RWPE1 (cell line): Measurements from ENCODE around the gene RSPH6A.

Source experiments
- CTCF ChIA-PET: fragments of 350-600 bp; sonication (Branson Sonifier 250); formaldehyde crosslinking; extraction: SDS; loops from one replicate; lab custom pipeline; 2021; lab: Yijun Ruan, JAX
- POLR2A ChIA-PET: fragments of 400-600 bp; formaldehyde crosslinking; extraction: SDS; loops from one replicate; lab custom pipeline; 2020; ENCODE audit warnings: antibody characterized with exemption; ENCODE audit not compliant: low non-redundant PET; lab: Yijun Ruan, JAX
- DNase-seq: peaks from one replicate; pipeline ENCODE4 v3.0.0; 2012; ENCODE audit warnings: low spot score
- H3K27ac ChIP-seq: fragments of 450-650 bp; 2 replicates; pipeline ENCODE4 v1.5.1; 2017
- TF ChIP-seq, protein P1 (sequence below): fragments of 450-650 bp; conservative IDR thresholded peaks from 2 replicates; pipeline ENCODE4 v1.5.1; 2017; ENCODE audit warnings: low read depth, mild to moderate bottlenecking

RSPH6A gene

DNA sequence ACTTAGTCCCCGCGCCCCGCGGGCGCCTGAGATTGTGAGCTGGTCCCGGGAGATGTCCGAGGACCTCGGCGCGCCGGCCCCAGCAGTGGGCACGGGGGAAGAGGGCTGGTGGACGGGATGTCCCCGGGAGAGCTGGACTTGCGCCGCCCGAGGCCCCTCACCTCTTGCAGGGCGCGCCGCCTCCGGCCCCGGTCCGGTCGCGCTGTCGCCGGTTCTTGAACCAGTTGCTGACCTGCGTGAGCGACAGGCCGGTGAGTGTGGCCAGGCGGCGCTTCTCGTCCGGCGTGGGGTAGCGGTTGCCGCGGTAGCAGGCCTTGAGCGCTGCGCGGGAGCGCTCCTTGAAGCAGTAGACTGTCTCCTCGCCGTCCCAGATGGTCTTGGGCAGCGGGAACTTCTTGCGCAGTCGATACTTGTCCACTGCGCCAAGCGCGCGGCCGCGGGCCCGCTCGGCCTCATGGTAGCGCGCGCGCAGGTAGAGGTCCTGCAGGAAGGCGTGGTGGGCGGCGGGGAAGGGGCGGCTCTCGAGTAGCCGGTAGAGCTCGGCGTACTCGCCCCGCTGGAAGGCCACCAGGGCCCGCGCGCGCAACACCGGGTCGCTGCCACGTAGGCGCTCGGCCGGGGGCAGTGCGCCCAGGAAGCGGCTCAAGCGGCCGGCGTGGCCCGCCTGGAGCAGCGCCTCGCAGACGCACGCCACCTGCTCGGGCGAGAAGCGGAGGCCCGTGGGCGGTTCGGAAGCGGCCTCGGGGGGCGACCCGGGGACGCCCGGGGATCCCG, 47.0 kb downstream of the RSPH6A start:
- peak overlapping the region; percentile 98 for H3K27ac ChIP-seq
- POLR2A ChIA-PET: interaction anchor here (0.6 to 1.8 kb wide), 9 partner anchors 31 to 1155 kb away, joined by 3 to 11 read pairs (median 4); partner anchors contain the start of genes IGSF23, QPCTL and SNRPD2
- TF ChIP-seq, protein P1, sequence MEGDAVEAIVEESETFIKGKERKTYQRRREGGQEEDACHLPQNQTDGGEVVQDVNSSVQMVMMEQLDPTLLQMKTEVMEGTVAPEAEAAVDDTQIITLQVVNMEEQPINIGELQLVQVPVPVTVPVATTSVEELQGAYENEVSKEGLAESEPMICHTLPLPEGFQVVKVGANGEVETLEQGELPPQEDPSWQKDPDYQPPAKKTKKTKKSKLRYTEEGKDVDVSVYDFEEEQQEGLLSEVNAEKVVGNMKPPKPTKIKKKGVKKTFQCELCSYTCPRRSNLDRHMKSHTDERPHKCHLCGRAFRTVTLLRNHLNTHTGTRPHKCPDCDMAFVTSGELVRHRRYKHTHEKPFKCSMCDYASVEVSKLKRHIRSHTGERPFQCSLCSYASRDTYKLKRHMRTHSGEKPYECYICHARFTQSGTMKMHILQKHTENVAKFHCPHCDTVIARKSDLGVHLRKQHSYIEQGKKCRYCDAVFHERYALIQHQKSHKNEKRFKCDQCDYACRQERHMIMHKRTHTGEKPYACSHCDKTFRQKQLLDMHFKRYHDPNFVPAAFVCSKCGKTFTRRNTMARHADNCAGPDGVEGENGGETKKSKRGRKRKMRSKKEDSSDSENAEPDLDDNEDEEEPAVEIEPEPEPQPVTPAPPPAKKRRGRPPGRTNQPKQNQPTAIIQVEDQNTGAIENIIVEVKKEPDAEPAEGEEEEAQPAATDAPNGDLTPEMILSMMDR: no peak
- no peak for DNase-seq
- CTCF ChIA-PET: interaction anchor here (0.7 to 2.9 kb wide), 2 partner anchors 31 to 80 kb away, joined by 3 to 41 read pairs; no protein-coding TSS in a partner anchor

DNA sequence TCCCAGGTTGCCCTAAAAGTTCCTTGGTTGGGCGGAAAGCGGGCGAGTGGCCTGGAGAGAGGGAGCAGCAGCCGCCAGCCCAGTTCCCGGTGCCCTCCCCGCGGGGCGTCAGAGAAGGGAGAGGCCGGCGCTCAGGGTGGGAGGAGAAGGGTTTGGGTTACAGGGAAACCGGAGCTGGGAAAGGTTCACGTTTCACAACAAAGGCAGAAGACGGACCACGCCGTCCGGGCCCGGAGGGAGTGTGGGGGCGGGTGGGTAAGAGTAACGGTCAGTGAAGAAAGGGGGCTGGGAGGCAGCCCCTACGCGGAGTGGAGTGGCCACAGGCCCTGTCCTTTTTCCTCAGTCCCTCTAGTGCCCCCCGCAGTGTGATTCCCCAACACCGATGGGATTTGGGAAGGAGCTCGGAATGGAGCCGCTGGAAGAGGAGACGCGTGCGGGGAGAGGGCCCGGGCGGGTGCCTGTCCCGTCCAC, 47.7 kb downstream of the RSPH6A start:
- ChIA-PET CTCF (interaction anchor here (0.6 kb wide), 1 partner anchor 310 kb away, joined by 3 read pairs; no protein-coding TSS in a partner anchor), POLR2A (interaction anchor here (0.6 to 1.8 kb wide), 6 partner anchors 15 to 115 kb away, joined by 3 to 11 read pairs (median 4); partner anchors contain the start of genes QPCTL and SNRPD2)
- TF ChIP-seq, protein P1: no peak
- DNase-seq: peak; percentile 75
- peak overlapping the region; percentile 98 for H3K27ac ChIP-seq

DNA sequence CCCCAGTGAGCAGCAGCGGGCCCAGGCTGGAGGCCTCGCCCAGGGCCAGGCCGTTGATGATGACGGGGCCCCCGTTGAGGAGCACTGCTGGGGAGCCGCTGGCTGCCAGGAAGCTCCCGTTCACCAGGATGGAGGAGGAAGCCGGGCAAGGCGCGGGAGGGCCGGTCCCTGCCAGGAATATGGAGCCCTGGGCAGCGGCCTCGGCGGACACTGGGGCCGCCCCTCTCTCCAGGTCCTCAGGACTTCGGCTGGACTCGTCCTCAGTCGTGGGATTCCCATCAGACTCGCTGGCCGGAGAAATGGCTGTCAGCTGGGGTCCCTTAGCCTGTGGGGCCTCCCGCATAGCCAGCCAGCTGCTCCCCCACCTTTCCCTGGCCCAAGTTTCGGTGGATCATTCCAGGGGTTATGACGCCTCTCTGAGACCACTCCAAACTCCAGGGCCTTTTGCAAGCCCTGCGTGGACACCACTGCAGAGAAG, 48.2 kb downstream of the RSPH6A start:
- no peak for DNase-seq
- TF ChIP-seq, protein P1: no peak
- peak overlapping the region; percentile 98 for H3K27ac ChIP-seq
- CTCF ChIA-PET: interaction anchor here (0.6 to 0.8 kb wide), 3 partner anchors 74 to 311 kb away, joined by 3 to 4 read pairs (median 3); partner anchors contain the start of gene QPCTL
- POLR2A ChIA-PET: interaction anchor here (0.6 to 1.8 kb wide), 5 partner anchors 14 to 75 kb away, joined by 3 to 11 read pairs (median 3); partner anchors contain the start of genes DMPK, QPCTL and SNRPD2

DNA sequence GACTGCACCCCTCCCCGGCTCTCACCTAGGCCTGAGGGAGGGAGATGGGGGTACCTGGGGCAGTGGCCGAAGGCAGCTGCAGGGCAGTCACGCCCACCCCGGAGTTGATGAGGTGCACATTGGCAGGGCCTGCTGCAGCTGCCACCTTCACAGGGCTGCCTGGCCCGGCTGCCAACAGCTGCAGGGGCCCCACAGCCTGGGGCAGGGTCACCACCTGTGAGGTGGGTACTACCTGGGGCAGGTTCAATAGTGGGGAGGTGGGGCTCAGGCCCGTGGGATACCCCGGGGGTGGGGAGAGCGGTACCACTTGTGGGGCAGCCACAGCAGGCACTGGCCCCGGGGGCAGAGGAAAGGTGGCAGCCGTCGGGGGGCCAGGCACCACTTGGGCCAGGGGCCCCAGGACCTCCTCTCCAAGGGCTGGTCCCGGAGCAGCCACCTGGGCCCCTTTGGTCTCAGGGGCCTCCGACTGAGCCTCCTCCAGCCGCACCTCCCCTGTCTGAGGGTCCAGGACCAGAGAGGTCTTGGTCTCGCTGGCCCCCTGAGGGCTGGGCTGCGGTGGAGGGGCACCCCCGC, 48.7 kb downstream of the RSPH6A start:
- DNase-seq: no peak
- TF ChIP-seq, protein P1: no peak
- CTCF ChIA-PET: interaction anchor here (0.6 to 0.8 kb wide), 4 partner anchors 66 to 177 kb away, joined by 3 to 4 read pairs (median 4); partner anchors contain the start of gene QPCTL
- POLR2A ChIA-PET: interaction anchor here (0.7 to 1.8 kb wide), 2 partner anchors 16 to 49 kb away, joined by 3 to 11 read pairs; partner anchors contain the start of gene DMPK
- peak overlapping the region; percentile 98 for H3K27ac ChIP-seq

DNA sequence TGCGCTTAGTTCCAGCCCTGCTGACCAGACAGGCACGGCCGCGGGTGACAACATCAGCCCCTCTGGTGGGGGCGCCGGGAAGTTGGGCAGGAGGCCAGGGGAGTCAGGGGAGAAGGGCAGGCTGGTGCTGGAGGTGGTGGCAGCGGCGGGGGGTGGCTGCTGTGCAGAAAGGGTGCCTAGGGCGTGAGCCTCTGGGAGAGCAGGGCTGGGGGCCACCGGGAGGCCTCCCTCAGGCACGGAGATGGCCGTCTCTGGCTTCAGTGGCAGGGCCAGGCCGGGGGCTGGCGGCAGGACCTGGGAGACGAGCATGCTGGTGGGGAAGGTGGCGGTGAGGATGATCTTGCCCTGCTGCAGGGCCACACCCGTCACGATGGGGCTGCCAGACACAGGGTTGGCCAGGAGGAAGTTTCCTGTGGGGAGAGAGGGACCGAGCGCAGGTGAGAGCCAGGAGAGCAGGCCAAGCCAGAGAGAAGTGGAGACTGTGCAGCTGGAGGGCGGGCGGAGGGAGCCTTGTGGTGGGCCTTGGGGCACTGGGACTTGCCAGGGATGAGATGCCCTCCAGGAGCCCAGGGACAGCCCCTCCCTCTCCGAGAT, 49.3 kb downstream of the RSPH6A start:
- POLR2A ChIA-PET: no interaction called here
- TF ChIP-seq, protein P1: no peak
- CTCF ChIA-PET: interaction anchor here (0.6 to 0.7 kb wide), 2 partner anchors 65 to 178 kb away, joined by 3 to 4 read pairs; no protein-coding TSS in a partner anchor
- no peak for DNase-seq
- peak overlapping the region; percentile 98 for H3K27ac ChIP-seq
